Endodermal cell (in vitro differentiated cells): ENCODE results near the gene CTTN. TPM values are rescaled to one million over a fixed set of nuclear protein-coding genes. Genes with fewer than 3 reads are reported as not detected.

Source experiments
- DNase-seq: peaks from one replicate; pipeline ENCODE4 v3.0.0-alpha.2; 2017
- H3K27ac ChIP-seq: 2 replicates; pipeline ENCODE4 v1.5.1; 2013; ENCODE audit warnings: mild to moderate bottlenecking, low read depth, low read length, moderate library complexity
- H3K27me3 ChIP-seq: 2 replicates; pipeline ENCODE4 v1.6.1; 2013; ENCODE audit warnings: mild to moderate bottlenecking, low read length, moderate library complexity; ENCODE audit not compliant: insufficient read depth, control insufficient read depth, poor library complexity, severe bottlenecking
- H3K36me3 ChIP-seq: 2 replicates; pipeline ENCODE4 v1.7.0; 2013; ENCODE audit warnings: mild to moderate bottlenecking, low read length, moderate library complexity; ENCODE audit not compliant: control insufficient read depth, insufficient read depth
- H3K4me1 ChIP-seq: one replicate; pipeline ENCODE4 v1.7.0; 2013; ENCODE audit warnings: low read length; ENCODE audit not compliant: control insufficient read depth, insufficient read depth
- H3K4me3 ChIP-seq: 2 replicates; pipeline ENCODE4 v1.5.1; 2013; ENCODE audit warnings: mild to moderate bottlenecking, low read length, moderate library complexity
- H3K9ac ChIP-seq: 2 replicates; pipeline ENCODE4 v1.6.1; 2013; ENCODE audit warnings: mild to moderate bottlenecking, low read length, moderate library complexity; ENCODE audit not compliant: poor library complexity, severe bottlenecking; ENCODE audit errors: extremely low read depth
- H3K9me3 ChIP-seq: 2 replicates; pipeline ENCODE4 v1.6.1; 2013; ENCODE audit warnings: mild to moderate bottlenecking, low read length, moderate library complexity; ENCODE audit not compliant: control insufficient read depth
- H3K27ac Mint-ChIP-seq: 2 replicates; pipeline ENCODE4 v1.8.0; 2020; ENCODE audit warnings: mixed read lengths
- H3K27me3 Mint-ChIP-seq: 2 replicates; pipeline ENCODE4 v1.8.0; 2021; ENCODE audit warnings: mild to moderate bottlenecking, mixed read lengths; ENCODE audit not compliant: insufficient read depth
- H3K36me3 Mint-ChIP-seq: 2 replicates; pipeline ENCODE4 v1.8.0; 2020; ENCODE audit warnings: low read depth, mixed read lengths
- H3K4me1 Mint-ChIP-seq: 2 replicates; pipeline ENCODE4 v1.8.0; 2020; ENCODE audit warnings: mixed read lengths
- H3K4me3 Mint-ChIP-seq: 2 replicates; pipeline ENCODE4 v1.8.0; 2020; ENCODE audit warnings: mild to moderate bottlenecking, moderate library complexity, mixed read lengths
- H3K9me3 Mint-ChIP-seq: 2 replicates; pipeline ENCODE4 v1.8.0; 2020; ENCODE audit warnings: mild to moderate bottlenecking, mixed read lengths
- CTCF ChIP-seq: fragments of 200-600 bp; sonication (generic); conservative IDR thresholded peaks from 2 replicates; pipeline ENCODE4 v1.5.0; 2021; ENCODE audit warnings: antibody characterized with exemption, mild to moderate bottlenecking
- WGBS, 2 experiments: methylation state at CpG; one replicate each; pipeline versions ENCODE4 v1.1.5 to v1.1.7; 2013; ENCODE audit warnings: missing lambda C conversion rate in 2 of 2, mixed read lengths in 1 of 2; ENCODE audit not compliant: insufficient coverage in 1 of 2, insufficient read length in 1 of 2; 5-methylcytosine and 5-hydroxymethylcytosine counted together
- total RNA-seq, 2 donors: library from RNA; stranded (reverse); fragmentation: NEBNext Ultra II Directional in 1 of 2; extraction: Animal tissue kit (Norgen Biotek cat#: 25700) in 1 of 2; gene quantifications; 2 replicates in 1 of 2; 3 replicates in 1 of 2; pipeline ENCODE4 v1.2.1, GENCODE V29; 2021

The CTTN gene
- total RNA-seq, 2 donors from 2014 or later: 282 to 283 TPM

GRCh38 chr11:70419307-70420007 lies 21.1 kb downstream of the CTTN start:
- no peak overlapping the region for H3K9ac ChIP-seq
- WGBS, 2 experiments: 94 to 97% methylated on average over 14 to 17 of the region's 17 CpGs
- no peak overlapping the region for H3K4me3 Mint-ChIP-seq

GRCh38 chr11:70420008-70420464 lies 21.7 kb downstream of the CTTN start:
- H3K9me3 ChIP-seq: no peaks in the 10 kb centered on the region
- Mint-ChIP-seq H3K36me3 (peaks cover 90% of the 10 kb centered on the region), H3K27me3 (no peaks in the 10 kb centered on the region), H3K27ac (peak overlapping the region; percentile 41), H3K4me3 (no peak overlapping the region), H3K9me3 (no peaks in the 10 kb centered on the region), H3K4me1 (no peaks in the 10 kb centered on the region)
- H3K4me3 ChIP-seq: no peak overlapping the region
- H3K9ac ChIP-seq: no peak overlapping the region
- no peak for TF ChIP-seq CTCF
- DNase-seq: no peak
- H3K27me3 ChIP-seq: no peaks in the 10 kb centered on the region
- H3K4me1 ChIP-seq: no peaks in the 10 kb centered on the region
- H3K36me3 ChIP-seq: peaks cover 93% of the 10 kb centered on the region
- H3K27ac ChIP-seq: no peak overlapping the region
- 92 to 95% methylated on average over 14 of the region's 14 CpGs for WGBS, 2 experiments

More at GRCh38 chr11:70419307-70420007, 21.1 kb downstream of the CTTN start:
- Mint-ChIP-seq H3K4me1 (no peaks in the 10 kb centered on the region), H3K36me3 (peaks cover 90% of the 10 kb centered on the region), H3K27ac (peak overlapping the region; percentile 41), H3K9me3 (no peaks in the 10 kb centered on the region), H3K27me3 (no peaks in the 10 kb centered on the region)
- TF ChIP-seq CTCF: no peak
- H3K4me1 ChIP-seq: no peaks in the 10 kb centered on the region
- no peak overlapping the region for H3K4me3 ChIP-seq
- no peaks in the 10 kb centered on the region for H3K27me3 ChIP-seq
- peaks cover 93% of the 10 kb centered on the region for H3K36me3 ChIP-seq
- no peak for DNase-seq
- H3K9me3 ChIP-seq: no peaks in the 10 kb centered on the region
- no peak overlapping the region for H3K27ac ChIP-seq

GRCh38 chr11:70420496-70420895 lies 22.2 kb downstream of the CTTN start:
- 96% methylated on average over 9 of the region's 9 CpGs; no CpG with 5 or more reads in 1 of the 2 experiments for whole genome bisulfite sequencing, 2 experiments
- H3K9ac ChIP-seq: no peak overlapping the region
- no peak overlapping the region for H3K27ac ChIP-seq
- H3K9me3 Mint-ChIP-seq: no peaks in the 10 kb centered on the region
- H3K4me3 ChIP-seq: no peak overlapping the region
- H3K36me3 ChIP-seq: peaks cover 93% of the 10 kb centered on the region
- no peak for DNase-seq
- H3K27ac Mint-ChIP-seq: no peak overlapping the region
- H3K4me3 Mint-ChIP-seq: no peak overlapping the region
- no peak for TF ChIP-seq CTCF
- H3K9me3 ChIP-seq: no peaks in the 10 kb centered on the region
- H3K4me1 Mint-ChIP-seq: no peaks in the 10 kb centered on the region
- H3K4me1 ChIP-seq: no peaks in the 10 kb centered on the region
- H3K27me3 Mint-ChIP-seq: no peaks in the 10 kb centered on the region
- peaks cover 90% of the 10 kb centered on the region for H3K36me3 Mint-ChIP-seq
- H3K27me3 ChIP-seq: no peaks in the 10 kb centered on the region
